ENCODE results near the gene MRPL53.

DNA sequence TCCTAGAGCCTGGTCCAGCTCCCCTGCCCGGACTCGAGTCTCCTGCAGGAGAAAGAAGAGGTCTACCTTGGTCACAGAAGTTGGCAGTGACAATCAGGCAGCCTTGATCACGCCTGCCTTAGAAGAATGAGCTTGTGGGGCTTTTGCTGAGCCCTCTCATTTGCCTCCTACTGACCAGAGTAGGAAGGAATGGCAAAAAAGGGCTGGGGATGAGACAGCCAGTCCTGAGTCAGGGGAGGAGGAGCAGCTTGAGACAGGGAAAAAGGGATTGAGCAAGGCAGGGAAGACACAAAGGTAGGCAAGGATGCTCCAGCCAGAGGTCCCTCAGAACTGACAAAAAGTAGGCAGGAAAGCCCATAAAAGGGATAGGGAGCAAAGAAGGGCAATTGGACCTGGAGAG lies 44.9 kb downstream of the MRPL53 start:
- no peak for TF ChIP-seq POLR2A (IDR thresholded peaks at IDR 0.05; ENCODE audit: control extremely low read depth in 1 of 2, low read depth in 2 of 2, low read length in 2 of 2)
- no peak for TF ChIP-seq EZH2 (IDR thresholded peaks at IDR 0.05; ENCODE audit: low read depth, low read length, severe bottlenecking)
- TF ChIP-seq, protein P1, sequence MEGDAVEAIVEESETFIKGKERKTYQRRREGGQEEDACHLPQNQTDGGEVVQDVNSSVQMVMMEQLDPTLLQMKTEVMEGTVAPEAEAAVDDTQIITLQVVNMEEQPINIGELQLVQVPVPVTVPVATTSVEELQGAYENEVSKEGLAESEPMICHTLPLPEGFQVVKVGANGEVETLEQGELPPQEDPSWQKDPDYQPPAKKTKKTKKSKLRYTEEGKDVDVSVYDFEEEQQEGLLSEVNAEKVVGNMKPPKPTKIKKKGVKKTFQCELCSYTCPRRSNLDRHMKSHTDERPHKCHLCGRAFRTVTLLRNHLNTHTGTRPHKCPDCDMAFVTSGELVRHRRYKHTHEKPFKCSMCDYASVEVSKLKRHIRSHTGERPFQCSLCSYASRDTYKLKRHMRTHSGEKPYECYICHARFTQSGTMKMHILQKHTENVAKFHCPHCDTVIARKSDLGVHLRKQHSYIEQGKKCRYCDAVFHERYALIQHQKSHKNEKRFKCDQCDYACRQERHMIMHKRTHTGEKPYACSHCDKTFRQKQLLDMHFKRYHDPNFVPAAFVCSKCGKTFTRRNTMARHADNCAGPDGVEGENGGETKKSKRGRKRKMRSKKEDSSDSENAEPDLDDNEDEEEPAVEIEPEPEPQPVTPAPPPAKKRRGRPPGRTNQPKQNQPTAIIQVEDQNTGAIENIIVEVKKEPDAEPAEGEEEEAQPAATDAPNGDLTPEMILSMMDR (IDR thresholded peaks at IDR 0.05; ENCODE audit: control extremely low read depth in 1 of 3, insufficient read depth in 1 of 3, low read depth in 1 of 3, low read length in 3 of 3): no peak
- TF ChIP-seq ZNF274 (IDR thresholded peaks at IDR 0.05; ENCODE audit: borderline replicate concordance, extremely low read depth, low read length): no peak
- TF ChIP-seq CEBPB (IDR thresholded peaks at IDR 0.05; ENCODE audit: low read depth, low read length): no peak
- no peak for TF ChIP-seq FOSL1 (IDR thresholded peaks at IDR 0.05; ENCODE audit: insufficient read depth, low read depth, low read length)
- no peak for TF ChIP-seq JUND (IDR thresholded peaks at IDR 0.05; ENCODE audit: low read length)
- TF ChIP-seq PHF8 (conservative IDR thresholded peaks at IDR 0.05; ENCODE audit: low read depth, low read length): no peak
- TF ChIP-seq SP2 (IDR thresholded peaks at IDR 0.05; ENCODE audit: low read length): no peak
- no peak for TF ChIP-seq POLR2AphosphoS5 (IDR thresholded peaks at IDR 0.05; ENCODE audit: low read depth, low read length)
- TF ChIP-seq ATF2 (IDR thresholded peaks at IDR 0.05; ENCODE audit: low read length): no peak
